HG03378 (cell line): Measurements from ENCODE around the gene PITPNB.

Source experiments
- ATAC-seq: cut with Tn5 transposase; IDR thresholded peaks from one replicate; pipeline ENCODE4 v1.9.1; 2021; ENCODE audit warnings: mild to moderate bottlenecking, moderate library complexity; ENCODE audit not compliant: unreplicated experiment

Gene PITPNB

GRCh38 chr22:27919942-27920755, 1.1 kb upstream of the PITPNB start:
- peak; percentile 28 for ATAC-seq

GRCh38 chr22:27918341-27919221, 475 bp downstream of the PITPNB start:
- ATAC-seq: no peak

GRCh38 chr22:27915986-27916385, 3.1 kb downstream of the PITPNB start:
- no peak for ATAC-seq

- no peak for ATAC-seq
Measured at GRCh38 chr22:27913162-27913741, 5.8 kb downstream of the PITPNB start.

GRCh38 chr22:27912101-27912500, 7.0 kb downstream of the PITPNB start:
- no peak for ATAC-seq

- no peak for ATAC-seq
Measured at GRCh38 chr22:27911330-27911729, 7.7 kb downstream of the PITPNB start.

GRCh38 chr22:27906241-27906640, 12.8 kb downstream of the PITPNB start:
- no peak for ATAC-seq

GRCh38 chr22:27905653-27906052, 13.4 kb downstream of the PITPNB start:
- no peak for ATAC-seq

- no peak for ATAC-seq
Measured at GRCh38 chr22:27903805-27904473, 15.1 kb downstream of the PITPNB start.

GRCh38 chr22:27900153-27900552, 18.9 kb downstream of the PITPNB start:
- ATAC-seq: no peak

GRCh38 chr22:27896245-27896644, 22.8 kb downstream of the PITPNB start:
- ATAC-seq: no peak

- ATAC-seq: peak; percentile 79
Measured at GRCh38 chr22:27895600-27895999, 23.5 kb downstream of the PITPNB start.

GRCh38 chr22:27892811-27893210, 26.2 kb downstream of the PITPNB start:
- no peak for ATAC-seq

- ATAC-seq: no peak
Measured at GRCh38 chr22:27892064-27892463, 27.0 kb downstream of the PITPNB start.

- no peak for ATAC-seq
Measured at GRCh38 chr22:27888310-27888709, 30.7 kb downstream of the PITPNB start.

GRCh38 chr22:27886843-27887151, 32.3 kb downstream of the PITPNB start:
- no peak for ATAC-seq

GRCh38 chr22:27885977-27886842, 32.8 kb downstream of the PITPNB start:
- no peak for ATAC-seq

- no peak for ATAC-seq
Measured at GRCh38 chr22:27883656-27884350, 35.3 kb downstream of the PITPNB start.

GRCh38 chr22:27882507-27883290, 36.4 kb downstream of the PITPNB start:
- ATAC-seq: no peak
